Activated T-cell treated with anti-CD3 and anti-CD28 coated beads, Interleukin-2, amount 50 U/mL, for 72 hours (primary cell): ENCODE data around the gene SNX33. TPM values are rescaled to one million over a fixed set of nuclear protein-coding genes. Genes with fewer than 3 reads are reported as not detected.

Source experiments
- ATAC-seq, 2 donors: fragments of 150-1000 bp; cut with Tn5 transposase; replicated peaks in 1 of 2; 2 replicates each; pipeline ENCODE4 v1.10.0; 2021; ENCODE audit warnings: moderate library complexity in 2 of 2, mild to moderate bottlenecking in 1 of 2
- DNase-seq, 2 donors: peaks; one replicate each; pipeline ENCODE4 v3.0.0; 2021 to 2022; ENCODE audit warnings: mixed read lengths in 1 of 2
- H3K27ac Mint-ChIP-seq: one replicate; pipeline ENCODE4 v1.8.0; 2022; ENCODE audit warnings: mild to moderate bottlenecking, moderate library complexity, mixed read lengths
- H3K27me3 Mint-ChIP-seq: one replicate; pipeline ENCODE4 v1.8.0; 2022; ENCODE audit warnings: low read depth, mixed read lengths
- H3K36me3 Mint-ChIP-seq, 2 donors: one replicate each; pipeline ENCODE4 v1.8.0; 2022; ENCODE audit warnings: mixed read lengths in 2 of 2, mild to moderate bottlenecking in 1 of 2; ENCODE audit not compliant: insufficient read depth in 2 of 2
- H3K4me1 Mint-ChIP-seq: one replicate; pipeline ENCODE4 v1.8.0; 2022; ENCODE audit warnings: low read depth, mixed read lengths
- H3K4me3 Mint-ChIP-seq, 2 donors: one replicate each; pipeline ENCODE4 v1.8.0; 2022; ENCODE audit warnings: mild to moderate bottlenecking in 2 of 2, mixed read lengths in 2 of 2, moderate library complexity in 2 of 2
- H3K9me3 Mint-ChIP-seq, 2 donors: one replicate each; pipeline ENCODE4 v1.8.0; 2022; ENCODE audit warnings: mixed read lengths in 2 of 2
- total RNA-seq, 2 donors: library from RNA; stranded (reverse); gene quantifications; one replicate each; pipeline ENCODE4 v1.2.3, GENCODE V29; 2022

Gene SNX33
- total RNA-seq, result 1 to 10 TPM; 1.5 to 3.1 TPM

GRCh38 chr15:75647370-75648155 lies at the start of gene SNX33:
Gene SNX33, plus strand, starts transcription at chr15:75647912. Its CDS starts 1,191 bp downstream, at chr15:75649103.
- DNase-seq (peak; percentile 62 to 66), ATAC-seq (peak; percentile 78 to 79)
- no peaks in the 10 kb centered on the region for H3K9me3 Mint-ChIP-seq
- H3K4me1 Mint-ChIP-seq, result peaks cover 33% of the 10 kb centered on the region
- peaks cover 8% of the 10 kb centered on the region for H3K27me3 Mint-ChIP-seq
- H3K27ac Mint-ChIP-seq, result no peak within 1 kb of the TSS
- H3K36me3 Mint-ChIP-seq, result no peaks in the 10 kb centered on the region
- peak within 1 kb of the TSS; percentile 85 to 87 for H3K4me3 Mint-ChIP-seq

GRCh38 chr15:75598361-75598760 lies 49.4 kb upstream of the SNX33 start:
- peaks cover 12% of the 10 kb centered on the region for H3K4me1 Mint-ChIP-seq
- ATAC-seq (no peak), DNase-seq (no peak)
- peak overlapping the region in 1 of 2 donors; percentile 9 for H3K4me3 Mint-ChIP-seq
- H3K27me3 Mint-ChIP-seq, result no peaks in the 10 kb centered on the region
- H3K27ac Mint-ChIP-seq, result peak overlapping the region; percentile 93
- peaks cover 3 to 14% of the 10 kb centered on the region in 2 donors for H3K36me3 Mint-ChIP-seq
- no peaks in the 10 kb centered on the region for H3K9me3 Mint-ChIP-seq

GRCh38 chr15:75599401-75599800 lies 48.3 kb upstream of the SNX33 start:
- Mint-ChIP-seq H3K27me3 (no peaks in the 10 kb centered on the region), H3K4me3 (no peak overlapping the region), H3K4me1 (peaks cover 12% of the 10 kb centered on the region), H3K36me3 (peaks cover 3 to 18% of the 10 kb centered on the region in 2 donors), H3K9me3 (no peaks in the 10 kb centered on the region), H3K27ac (no peak overlapping the region)
- ATAC-seq (no peak), DNase-seq (no peak)

- Mint-ChIP-seq H3K36me3 (peaks cover 4 to 38% of the 10 kb centered on the region in 2 donors), H3K9me3 (no peaks in the 10 kb centered on the region), H3K27me3 (no peaks in the 10 kb centered on the region), H3K27ac (peak overlapping the region; percentile 96), H3K4me1 (peaks cover 33% of the 10 kb centered on the region), H3K4me3 (peak overlapping the region; percentile 6 to 60)
- DNase-seq (no peak), ATAC-seq (no peak)
Measured at GRCh38 chr15:75606026-75606425, 41.7 kb upstream of the SNX33 start.

GRCh38 chr15:75606711-75607699 lies 40.7 kb upstream of the SNX33 start:
- H3K27me3 Mint-ChIP-seq, result no peaks in the 10 kb centered on the region
- H3K36me3 Mint-ChIP-seq, result peaks cover 4 to 38% of the 10 kb centered on the region in 2 donors
- H3K4me1 Mint-ChIP-seq, result peaks cover 33% of the 10 kb centered on the region
- H3K4me3 Mint-ChIP-seq, result peak overlapping the region; percentile 60 to 68
- ATAC-seq (peak; percentile 67 to 78), DNase-seq (peak in 1 of 2 donors; percentile 22)
- no peaks in the 10 kb centered on the region for H3K9me3 Mint-ChIP-seq
- H3K27ac Mint-ChIP-seq, result peak overlapping the region; percentile 96

- DNase-seq (no peak), ATAC-seq (no peak)
- Mint-ChIP-seq H3K27me3 (no peaks in the 10 kb centered on the region), H3K4me1 (peaks cover 17% of the 10 kb centered on the region), H3K27ac (no peak overlapping the region), H3K4me3 (no peak overlapping the region), H3K36me3 (peaks cover 6 to 24% of the 10 kb centered on the region in 2 donors), H3K9me3 (no peaks in the 10 kb centered on the region)
Measured at GRCh38 chr15:75616766-75617165, 30.9 kb upstream of the SNX33 start.

GRCh38 chr15:75620058-75620820 lies 27.5 kb upstream of the SNX33 start:
- peaks cover 3 to 11% of the 10 kb centered on the region in 2 donors for H3K36me3 Mint-ChIP-seq
- ATAC-seq, result no peak
- peaks cover 43% of the 10 kb centered on the region for H3K4me1 Mint-ChIP-seq
- DNase-seq, result no peak
- no peaks in the 10 kb centered on the region for H3K9me3 Mint-ChIP-seq
- peak overlapping the region; percentile 93 for H3K27ac Mint-ChIP-seq
- no peaks in the 10 kb centered on the region for H3K27me3 Mint-ChIP-seq
- H3K4me3 Mint-ChIP-seq, result no peak overlapping the region

- H3K27ac Mint-ChIP-seq, result peak overlapping the region; percentile 93
- peaks cover 1 to 8% of the 10 kb centered on the region in 2 donors for H3K36me3 Mint-ChIP-seq
- DNase-seq (no peak), ATAC-seq (no peak)
- no peaks in the 10 kb centered on the region for H3K27me3 Mint-ChIP-seq
- H3K4me1 Mint-ChIP-seq, result peaks cover 44% of the 10 kb centered on the region
- peak overlapping the region; percentile 23 to 25 for H3K4me3 Mint-ChIP-seq
- H3K9me3 Mint-ChIP-seq, result no peaks in the 10 kb centered on the region
Measured at GRCh38 chr15:75620841-75621391, 26.8 kb upstream of the SNX33 start.

GRCh38 chr15:75622505-75622904 lies 25.2 kb upstream of the SNX33 start:
- DNase-seq (no peak), ATAC-seq (no peak)
- Mint-ChIP-seq H3K27ac (peak overlapping the region; percentile 81), H3K4me1 (peaks cover 55% of the 10 kb centered on the region), H3K36me3 (peaks cover 3 to 4% of the 10 kb centered on the region in 2 donors), H3K27me3 (no peaks in the 10 kb centered on the region), H3K9me3 (no peaks in the 10 kb centered on the region), H3K4me3 (peak overlapping the region in 1 of 2 donors; percentile 31)

- Mint-ChIP-seq H3K9me3 (no peaks in the 10 kb centered on the region), H3K27me3 (no peaks in the 10 kb centered on the region), H3K4me3 (peak within 1 kb of the TSS; percentile 94 to 98), H3K4me1 (peaks cover 51% of the 10 kb centered on the region), H3K36me3 (peaks cover 2 to 4% of the 10 kb centered on the region in 2 donors), H3K27ac (peak within 1 kb of the TSS; percentile 95)
- DNase-seq, result peak; percentile 93 to 94
- peak; percentile 92 for ATAC-seq
Measured at GRCh38 chr15:75625542-75626347, 22.0 kb upstream of the SNX33 start, which contains the start of gene SNUPN. Gene SNUPN, minus strand, starts transcription at chr15:75625725. Its CDS starts 4,674 bp downstream, at chr15:75621051.

GRCh38 chr15:75631935-75632334 lies 15.8 kb upstream of the SNX33 start:
- no peak overlapping the region for H3K4me3 Mint-ChIP-seq
- H3K36me3 Mint-ChIP-seq, result no peaks in the 10 kb centered on the region
- H3K27me3 Mint-ChIP-seq, result no peaks in the 10 kb centered on the region
- no peak overlapping the region for H3K27ac Mint-ChIP-seq
- no peaks in the 10 kb centered on the region for H3K9me3 Mint-ChIP-seq
- DNase-seq, result no peak
- ATAC-seq, result no peak
- H3K4me1 Mint-ChIP-seq, result peaks cover 16% of the 10 kb centered on the region
